ENCODE data around the gene ADAT1.

DNA sequence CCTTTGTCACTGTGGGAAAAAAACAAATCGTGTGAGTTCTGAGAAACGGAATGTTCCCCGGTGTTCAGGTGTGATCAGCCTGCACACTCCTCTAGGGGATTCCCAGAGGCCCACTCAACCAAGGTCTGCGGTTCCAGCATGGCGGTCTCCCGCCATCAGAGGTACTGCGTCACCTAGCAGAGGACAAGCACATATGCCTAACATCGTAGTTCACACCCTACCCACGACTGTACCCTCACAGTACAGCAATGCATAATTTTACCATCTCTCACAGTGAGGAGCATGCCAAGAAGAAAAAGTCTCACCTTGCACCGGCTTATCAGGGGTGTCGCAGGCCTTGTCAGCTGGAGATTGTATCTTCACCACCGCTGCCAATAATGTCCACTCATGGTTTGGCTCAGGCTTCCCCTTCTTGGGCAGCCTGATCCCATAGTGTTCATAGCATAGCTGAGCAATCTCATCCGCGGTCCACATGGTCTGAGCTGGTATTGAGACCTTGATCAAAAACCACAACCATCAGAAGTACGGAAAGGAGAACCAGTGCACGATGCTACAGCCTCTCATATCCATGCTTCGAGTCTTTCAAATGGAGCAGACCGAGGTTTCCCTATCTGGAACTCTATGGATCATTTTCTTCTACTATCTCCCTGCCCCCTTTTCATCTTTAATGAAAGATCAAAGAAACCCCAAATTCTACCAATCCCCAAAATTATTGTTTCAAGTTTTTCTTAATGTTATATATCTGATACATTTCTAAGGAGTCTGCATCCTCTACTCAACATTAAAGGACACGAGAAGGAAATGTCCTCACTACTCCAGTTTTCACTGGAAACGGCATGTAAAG lies 2.5 kb downstream of the ADAT1 start:
- TF ChIP-seq YY1 (IDR thresholded peaks at IDR 0.05; ENCODE audit: insufficient read depth, insufficient read length) (no peak), SUZ12 (IDR thresholded peaks at IDR 0.05; ENCODE audit: extremely low read depth, insufficient read depth, insufficient read length) (no peak)
